Measurements from ENCODE around the gene GRAP. TPM values are rescaled to one million over a fixed set of nuclear protein-coding genes. Genes with fewer than 3 reads are reported as not detected.

The GRAP gene
- total and polyA plus RNA-seq, 2 experiments from 2014 or later: 0.24 TPM; not detected in 1

- Histone ChIP-seq H3K4me1 (ENCODE audit: insufficient read depth) (no peaks in the 10 kb centered on the region), H3F3A (replicated peaks; ENCODE audit: low read depth) (no peaks in the 10 kb centered on the region), H3K36me3 (ENCODE audit: insufficient read depth) (no peaks in the 10 kb centered on the region), H3K27me3 (ENCODE audit: insufficient read depth) (no peaks in the 10 kb centered on the region), H4K20me1 (replicated peaks; ENCODE audit: insufficient read depth) (no peaks in the 10 kb centered on the region), H2AFZ (no peak overlapping the region), H3K27ac (ENCODE audit: low read depth) (no peak overlapping the region), H3K79me2 (replicated peaks; ENCODE audit: insufficient read depth) (no peaks in the 10 kb centered on the region), H3K9me2 (ENCODE audit: insufficient read depth) (no peaks in the 10 kb centered on the region), H3K4me3 (no peak overlapping the region), H3K4me2 (no peak overlapping the region)
- ATAC-seq (no peak), DNase-seq (ENCODE audit: low spot score) (no peak)
- peaks cover 5% of the 10 kb centered on the region for H3K27me3 Mint-ChIP-seq (ENCODE audit: insufficient read depth, low read depth, poor library complexity)
- H3K36me3 Mint-ChIP-seq (ENCODE audit: low read depth): no peaks in the 10 kb centered on the region
- no peak for TF ChIP-seq NANOG (IDR thresholded peaks at IDR 0.05; ENCODE audit: borderline replicate concordance)
- no peak overlapping the region for H3K27ac Mint-ChIP-seq
- peaks cover 10% of the 10 kb centered on the region for H3K4me1 Mint-ChIP-seq
- H3K9me3 Mint-ChIP-seq: 0 out of 3 replicates have a peak, but pooled peaks cover under 1% of the 10 kb centered on the region
- H3K4me3 Mint-ChIP-seq: no peak overlapping the region
Measured at GRCh38 chr17:19012171-19013080, 34.3 kb downstream of the GRAP start.

- Histone ChIP-seq H3K36me3 (ENCODE audit: insufficient read depth) (no peaks in the 10 kb centered on the region), H2AFZ (no peak overlapping the region), H4K20me1 (replicated peaks; ENCODE audit: insufficient read depth) (no peaks in the 10 kb centered on the region), H3K4me2 (no peak overlapping the region), H3K4me1 (ENCODE audit: insufficient read depth) (no peaks in the 10 kb centered on the region), H3K27ac (ENCODE audit: low read depth) (no peak overlapping the region), H3K27me3 (ENCODE audit: insufficient read depth) (no peaks in the 10 kb centered on the region), H3K79me2 (replicated peaks; ENCODE audit: insufficient read depth) (no peaks in the 10 kb centered on the region), H3K4me3 (no peak overlapping the region), H3K9me2 (ENCODE audit: insufficient read depth) (no peaks in the 10 kb centered on the region), H3F3A (replicated peaks; ENCODE audit: low read depth) (no peaks in the 10 kb centered on the region)
- Mint-ChIP-seq H3K27me3 (ENCODE audit: insufficient read depth, low read depth, poor library complexity) (peaks cover 5% of the 10 kb centered on the region), H3K4me1 (peaks cover 10% of the 10 kb centered on the region), H3K4me3 (no peak overlapping the region; the same call in 2 of the 3 replicates), H3K27ac (no peak overlapping the region), H3K9me3 (peaks cover 9% of the 10 kb centered on the region; the same call in 2 of the 3 replicates), H3K36me3 (ENCODE audit: low read depth) (no peaks in the 10 kb centered on the region)
- DNase-seq (ENCODE audit: low spot score) (no peak), ATAC-seq (no peak)
- no peak for TF ChIP-seq POLR2AphosphoS5 (IDR thresholded peaks at IDR 0.05; ENCODE audit: low read depth)
- TF ChIP-seq CREB1 (CRISPR knock-in tag; IDR thresholded peaks at IDR 0.05; ENCODE audit: low read depth): no peak
- TF ChIP-seq ZNF331 (CRISPR knock-in tag; IDR thresholded peaks at IDR 0.05; ENCODE audit: low read depth): no peak
- no peak for TF ChIP-seq NANOG (IDR thresholded peaks at IDR 0.05; ENCODE audit: borderline replicate concordance)
- no peak for TF ChIP-seq ZNF114 (CRISPR knock-in tag; IDR thresholded peaks at IDR 0.05)
- no peak for TF ChIP-seq ETS1 (IDR thresholded peaks at IDR 0.05)
- TF ChIP-seq JUNB (IDR thresholded peaks at IDR 0.05; ENCODE audit: unreplicated experiment): no peak
- TF ChIP-seq EZH2 (IDR thresholded peaks at IDR 0.05; ENCODE audit: low read depth, unreplicated experiment): no peak
- no peak for TF ChIP-seq ZNF462 (CRISPR knock-in tag; IDR thresholded peaks at IDR 0.05)
Measured at GRCh38 chr17:19011581-19011980, 35.2 kb downstream of the GRAP start.

Data from GM23338 (cell line).